Erythroblast (primary cell): ENCODE data around the gene ANTXR1.

Source experiments
- GATA1 ChIP-seq: IDR thresholded peaks from 2 replicates; pipeline ENCODE4 v1.6.1; 2011; ENCODE audit warnings: low read depth, mild to moderate bottlenecking, control low read depth, low read length, moderate library complexity
- POLR2A ChIP-seq: IDR thresholded peaks from 2 replicates; pipeline ENCODE4 v1.6.1; 2011; ENCODE audit warnings: mild to moderate bottlenecking, low read length

DNA sequence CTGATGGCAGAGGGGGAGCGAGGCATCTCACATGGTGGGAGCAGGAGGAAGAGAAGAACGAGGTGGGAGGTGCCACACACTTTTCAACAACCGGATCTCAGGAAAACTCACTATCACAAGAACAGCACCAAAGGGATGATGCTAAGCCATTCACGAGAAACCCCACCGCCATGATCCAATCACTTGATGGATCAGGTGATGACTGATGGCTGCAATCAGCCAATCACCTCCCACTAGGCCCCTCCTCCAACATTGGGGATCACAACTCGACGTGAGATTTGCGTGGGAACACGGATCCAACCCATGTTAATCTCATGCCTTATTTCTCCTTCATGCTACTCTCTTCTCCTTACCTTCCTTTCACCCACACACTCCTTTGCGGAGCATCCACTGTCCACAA is 143.6 kb downstream of the ANTXR1 start:
- TF ChIP-seq POLR2A = no peak
- TF ChIP-seq GATA1 = no peak
